GM21619 (cell line): ENCODE data around the gene SNED1.

ENCODE experiments used
- ATAC-seq: cut with Tn5 transposase; IDR thresholded peaks from one replicate; pipeline ENCODE4 v1.9.1; 2021; ENCODE audit not compliant: unreplicated experiment

SNED1 gene

GRCh38 chr2:241142063-241142462 lies 143.6 kb downstream of the SNED1 start:
- no peak for ATAC-seq

- ATAC-seq: no peak
These were observed 144.2 kb downstream of the SNED1 start for GRCh38 chr2:241142593-241142992.
